HG03025 (cell line): Measurements from ENCODE around the gene TBCE.

ENCODE experiments used
- ATAC-seq: cut with Tn5 transposase; IDR thresholded peaks from one replicate; pipeline ENCODE4 v1.9.1; 2021; ENCODE audit warnings: mild to moderate bottlenecking, moderate library complexity; ENCODE audit not compliant: unreplicated experiment, low FRiP score

The TBCE gene

GRCh38 chr1:235408503-235408960 lies 41.3 kb downstream of the TBCE start:
- ATAC-seq = no peak

- no peak for ATAC-seq
Observed at GRCh38 chr1:235409042-235409820, 42.0 kb downstream of the TBCE start.

- ATAC-seq = no peak
Observed at GRCh38 chr1:235410467-235410866, 43.2 kb downstream of the TBCE start.

- ATAC-seq = no peak
Observed at GRCh38 chr1:235411489-235412486, 44.6 kb downstream of the TBCE start.

- no peak for ATAC-seq
Observed at GRCh38 chr1:235415008-235415904, 48.0 kb downstream of the TBCE start.

- ATAC-seq = no peak
Observed at GRCh38 chr1:235416662-235417049, 49.4 kb downstream of the TBCE start.

GRCh38 chr1:235417086-235417697 lies 50.0 kb downstream of the TBCE start:
- no peak for ATAC-seq

- no peak for ATAC-seq
Observed at GRCh38 chr1:235421751-235422150, 54.5 kb downstream of the TBCE start.

- ATAC-seq = no peak
Observed at GRCh38 chr1:235423214-235423652, 56.0 kb downstream of the TBCE start.

- no peak for ATAC-seq
Observed at GRCh38 chr1:235424092-235424491, 56.9 kb downstream of the TBCE start.

GRCh38 chr1:235425357-235425756 lies 58.1 kb downstream of the TBCE start:
- no peak for ATAC-seq

GRCh38 chr1:235426143-235426542 lies 58.9 kb downstream of the TBCE start:
- no peak for ATAC-seq

- ATAC-seq = no peak
Observed at GRCh38 chr1:235426680-235427079, 59.5 kb downstream of the TBCE start.

- ATAC-seq = no peak
Observed at GRCh38 chr1:235427447-235427846, 60.2 kb downstream of the TBCE start.

- ATAC-seq = no peak
Observed at GRCh38 chr1:235429143-235429542, 61.9 kb downstream of the TBCE start.

GRCh38 chr1:235430991-235431390 lies 63.8 kb downstream of the TBCE start:
- no peak for ATAC-seq

GRCh38 chr1:235434001-235434400 lies 66.8 kb downstream of the TBCE start:
- ATAC-seq = no peak

- no peak for ATAC-seq
Observed at GRCh38 chr1:235441159-235441685, 74.0 kb downstream of the TBCE start.

- ATAC-seq = no peak
Observed at GRCh38 chr1:235442788-235443429, 75.7 kb downstream of the TBCE start.
